OCI-LY3 (cell line): Measurements from ENCODE around the gene NDST3.

ENCODE experiments used
- CTCF ChIP-seq: fragments of 200-600, 300-600 bp; sonication (generic); IDR thresholded peaks from 2 replicates; pipeline ENCODE4 v1.5.1; 2014; ENCODE audit warnings: antibody characterized with exemption, low read length, low read depth
- EZH2phosphoT487 ChIP-seq: fragments of 200-600 bp; shearing (Covaris generic); IDR thresholded peaks from 2 replicates; pipeline ENCODE4 v1.6.1; 2018; ENCODE audit warnings: antibody characterized with exemption, mixed run types, low read depth

- peak; percentile 68 for TF ChIP-seq CTCF
- no peak for TF ChIP-seq EZH2phosphoT487
Observed at GRCh38 chr4:118076958-118077766, 42.9 kb downstream of the NDST3 start.
